Testis (tissue), 2 donors: ENCODE data around the gene C21orf58.

ENCODE experiments used
- POLR2A ChIP-seq: fragments of 450-650 bp; IDR thresholded peaks from one replicate; pipeline ENCODE4 v1.6.1; 2017; ENCODE audit warnings: antibody characterized with exemption, mild to moderate bottlenecking, moderate library complexity
- TF ChIP-seq, protein P1 (sequence below), 3 experiments: fragments of 450-650 bp in 2 of 3; fragments of 200-600 bp in 1 of 3; sonication (generic) in 1 of 3; IDR thresholded peaks; one replicate each; pipeline ENCODE4 v1.5.1; 2016 to 2019; ENCODE audit warnings: antibody characterized with exemption in 3 of 3, mild to moderate bottlenecking in 2 of 3, moderate library complexity in 1 of 3

DNA sequence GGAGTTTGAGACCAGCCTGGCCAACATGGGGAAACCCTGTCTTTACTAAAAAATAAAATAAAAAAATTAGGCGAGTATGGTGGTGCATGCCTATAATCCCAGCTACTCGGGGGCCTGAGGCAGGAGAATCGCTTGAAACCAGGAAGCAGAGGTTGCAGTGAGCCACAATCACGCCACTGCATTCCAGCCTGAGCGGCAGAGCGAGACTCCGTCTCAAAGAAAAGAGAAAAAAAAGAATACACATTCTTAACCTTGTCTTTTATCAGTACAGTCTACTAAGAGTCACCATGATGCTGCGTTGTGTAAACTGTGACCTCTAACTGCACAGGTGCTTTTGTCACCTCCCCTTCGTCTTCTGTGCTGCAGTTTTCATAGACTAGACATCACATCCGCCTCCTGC, 37.5 kb upstream of the C21orf58 start:
- TF ChIP-seq, protein P1, sequence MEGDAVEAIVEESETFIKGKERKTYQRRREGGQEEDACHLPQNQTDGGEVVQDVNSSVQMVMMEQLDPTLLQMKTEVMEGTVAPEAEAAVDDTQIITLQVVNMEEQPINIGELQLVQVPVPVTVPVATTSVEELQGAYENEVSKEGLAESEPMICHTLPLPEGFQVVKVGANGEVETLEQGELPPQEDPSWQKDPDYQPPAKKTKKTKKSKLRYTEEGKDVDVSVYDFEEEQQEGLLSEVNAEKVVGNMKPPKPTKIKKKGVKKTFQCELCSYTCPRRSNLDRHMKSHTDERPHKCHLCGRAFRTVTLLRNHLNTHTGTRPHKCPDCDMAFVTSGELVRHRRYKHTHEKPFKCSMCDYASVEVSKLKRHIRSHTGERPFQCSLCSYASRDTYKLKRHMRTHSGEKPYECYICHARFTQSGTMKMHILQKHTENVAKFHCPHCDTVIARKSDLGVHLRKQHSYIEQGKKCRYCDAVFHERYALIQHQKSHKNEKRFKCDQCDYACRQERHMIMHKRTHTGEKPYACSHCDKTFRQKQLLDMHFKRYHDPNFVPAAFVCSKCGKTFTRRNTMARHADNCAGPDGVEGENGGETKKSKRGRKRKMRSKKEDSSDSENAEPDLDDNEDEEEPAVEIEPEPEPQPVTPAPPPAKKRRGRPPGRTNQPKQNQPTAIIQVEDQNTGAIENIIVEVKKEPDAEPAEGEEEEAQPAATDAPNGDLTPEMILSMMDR (IDR thresholded peaks at IDR 0.05) = no peak
- no peak for TF ChIP-seq POLR2A
